ENCODE measurements around the gene SYTL3.
"Not testable (repeated sequence)": the region's sequence is repeated elsewhere in the genome, so short reads cannot be mapped to it uniquely, and the experiment has no call there.

The SYTL3 gene

DNA sequence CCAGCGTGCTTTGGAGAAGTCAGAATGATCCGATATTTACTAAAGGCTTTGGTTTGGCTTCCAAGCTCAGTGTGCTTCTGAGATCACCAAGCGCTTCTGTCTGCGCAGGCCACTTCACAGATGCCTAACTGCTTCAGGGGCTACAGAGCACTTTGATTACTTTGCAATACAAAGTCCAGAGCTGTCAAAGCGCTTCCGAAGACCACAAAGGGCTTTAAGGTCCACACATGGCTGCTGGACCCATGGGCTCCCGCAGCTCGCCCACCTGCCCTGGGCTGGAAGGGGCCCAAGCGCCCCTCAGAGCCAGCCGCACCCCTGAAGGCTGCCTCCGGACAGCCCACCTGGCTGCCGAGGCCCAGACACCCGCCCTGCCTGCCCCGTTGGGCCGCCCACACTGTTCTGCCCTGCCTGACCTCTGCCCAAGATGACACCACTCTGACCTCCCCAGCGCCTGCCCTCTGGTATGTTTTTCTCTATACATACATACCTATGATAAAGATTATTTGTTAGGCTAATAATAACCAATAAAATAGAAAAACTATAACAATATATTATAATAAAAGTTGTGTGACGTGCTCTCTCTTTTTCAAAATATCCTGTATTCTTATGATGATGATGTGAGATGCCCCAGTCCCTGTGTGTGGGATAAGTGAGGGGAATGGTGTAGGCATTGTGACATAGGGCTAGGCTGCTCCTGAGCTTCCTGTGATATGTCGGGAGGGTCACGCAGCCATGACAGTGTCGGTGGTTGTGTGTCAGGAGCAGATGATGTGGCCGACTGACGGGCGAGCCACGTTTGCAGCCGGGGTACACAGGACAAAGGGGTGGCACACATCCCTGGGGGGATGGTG lies 27.9 kb upstream of the SYTL3 start:
- no peak for DNase-seq (ENCODE audit: low read depth)

DNA sequence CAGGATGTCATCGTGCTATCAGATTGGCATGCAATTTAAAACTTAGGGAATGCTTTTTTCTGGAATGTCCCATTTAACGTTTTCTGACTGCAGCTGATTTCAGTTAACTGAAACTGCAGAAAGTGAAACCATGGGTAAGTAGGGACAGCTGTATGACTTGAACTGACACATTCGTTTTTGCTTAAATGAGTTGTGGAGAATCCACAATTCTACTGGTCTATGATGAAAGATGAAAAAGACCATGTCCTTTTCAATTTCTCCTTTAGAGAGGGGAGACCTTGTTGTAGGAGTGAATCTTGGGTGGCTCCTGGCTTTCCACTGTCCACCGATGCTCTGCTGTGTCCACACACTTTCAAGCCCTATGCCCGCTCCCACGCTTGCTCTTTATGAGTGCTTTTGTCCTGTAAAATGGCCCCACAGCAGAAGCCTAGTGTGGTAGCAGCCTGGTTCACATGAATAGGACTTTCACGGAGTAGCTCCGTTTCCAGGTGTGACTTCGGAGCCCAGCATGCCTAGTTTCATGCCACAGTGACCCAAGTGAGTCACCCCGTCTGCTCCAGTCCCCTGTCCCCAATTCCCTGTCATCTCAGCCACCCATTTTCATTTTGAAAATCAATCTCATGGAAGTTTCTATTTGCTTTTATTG lies 27.2 kb upstream of the SYTL3 start:
- no peak for DNase-seq (ENCODE audit: low read depth)

DNA sequence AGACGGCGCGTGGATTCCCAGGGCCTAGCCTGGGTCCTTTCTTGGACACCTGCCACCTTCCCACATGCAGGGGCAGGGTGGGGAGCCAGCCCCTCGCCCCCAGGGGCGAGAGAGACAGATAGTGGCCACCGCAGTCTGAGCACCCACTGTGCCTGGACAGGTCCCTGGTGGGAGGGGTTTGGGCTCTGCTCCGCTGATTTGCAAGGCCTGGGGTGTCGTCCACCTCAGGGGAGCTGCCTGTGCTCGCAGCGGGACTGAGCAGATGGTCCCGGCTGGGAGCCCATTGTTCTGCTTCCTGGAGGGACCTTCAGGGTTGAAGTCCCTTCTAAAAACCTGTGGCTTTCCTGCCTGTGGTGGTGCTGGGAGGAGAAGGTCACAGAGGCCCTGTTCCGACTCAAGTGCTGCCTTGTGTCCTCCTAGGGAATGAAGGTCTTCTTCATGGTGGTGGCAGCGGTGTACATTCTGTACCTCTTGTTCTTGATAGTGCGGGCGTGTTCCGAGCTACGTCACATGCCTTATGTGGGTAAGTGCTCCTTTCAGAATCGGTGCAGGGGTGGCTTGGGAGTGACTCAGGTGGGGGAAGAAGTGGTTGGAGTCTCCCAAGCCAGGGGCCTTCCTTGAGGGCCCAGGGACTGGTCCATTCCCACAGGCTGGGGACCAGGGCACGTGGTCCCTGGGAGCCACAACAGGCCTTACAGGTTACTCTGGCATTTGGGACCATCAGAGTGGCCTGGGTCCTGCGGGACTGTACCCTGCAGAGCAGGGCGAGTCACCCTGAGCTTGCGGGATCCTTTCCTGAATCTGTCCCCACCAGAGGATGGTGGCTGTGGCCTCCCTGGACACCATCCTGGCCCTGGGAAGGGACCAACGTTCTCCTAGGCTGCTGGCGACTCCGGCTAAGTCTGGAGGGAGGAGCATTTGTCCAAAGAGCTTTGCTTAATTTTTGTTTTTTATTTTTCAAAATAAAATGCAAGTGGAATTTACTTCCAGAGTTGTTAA lies 24.9 kb upstream of the SYTL3 start:
- no peak for DNase-seq (ENCODE audit: low read depth)

DNA sequence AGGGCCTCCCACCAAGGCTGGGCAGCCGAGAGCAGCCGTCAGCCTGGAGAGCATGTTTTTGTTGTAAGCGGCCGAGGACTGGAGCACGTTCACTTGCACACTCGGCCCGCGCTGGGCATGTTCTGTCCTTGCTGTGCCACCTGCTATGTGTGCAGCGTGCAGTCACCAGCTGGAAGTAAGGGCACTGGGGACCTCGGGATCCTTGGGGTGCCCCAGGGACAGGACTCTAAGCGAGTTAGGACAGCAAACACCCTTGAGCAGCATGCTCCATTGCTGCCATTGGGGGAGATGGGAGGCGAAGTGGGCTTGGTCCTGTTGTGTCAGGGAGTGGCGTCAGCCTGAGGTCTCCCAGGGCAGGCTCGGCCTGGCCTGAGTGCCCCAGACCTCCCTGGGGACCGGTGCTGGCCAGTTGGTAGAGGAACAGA lies 24.0 kb upstream of the SYTL3 start:
- DNase-seq (ENCODE audit: low read depth) = no peak

DNA sequence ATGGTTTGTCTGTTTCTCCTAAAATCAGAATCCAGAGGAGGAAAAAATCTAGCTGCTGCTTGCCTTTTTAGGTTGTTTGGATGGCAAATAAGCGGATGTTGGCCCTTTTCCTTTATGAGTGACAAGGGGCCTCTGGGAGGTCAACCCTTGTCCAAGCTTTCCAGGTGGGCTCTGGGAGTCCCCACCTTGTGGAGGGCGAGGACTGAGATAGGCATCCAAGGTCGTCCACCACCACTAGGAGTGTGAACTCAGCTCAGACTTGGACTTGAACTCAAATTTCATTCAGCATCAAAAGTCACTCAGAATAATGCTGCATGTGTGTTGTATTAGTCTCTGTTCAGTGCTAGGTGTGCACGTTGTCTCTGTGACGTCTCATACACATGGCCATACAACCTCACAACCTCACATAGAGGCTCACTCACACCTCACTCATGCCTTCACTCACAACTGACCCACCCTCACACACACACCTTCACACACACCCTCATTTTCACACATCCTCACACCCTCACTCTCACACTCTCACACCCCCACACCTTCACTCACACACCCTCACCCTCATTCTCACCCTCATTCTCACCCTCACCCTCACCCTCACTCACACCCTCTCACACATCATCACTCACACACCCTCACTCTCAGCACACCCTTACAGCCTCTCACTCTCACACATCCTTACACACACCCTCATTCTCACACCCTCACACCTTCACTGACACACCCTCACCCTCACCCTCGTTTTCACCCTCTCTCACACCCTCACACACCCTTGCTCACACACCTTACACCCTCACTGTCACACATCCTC lies 23.3 kb upstream of the SYTL3 start:
- DNase-seq (ENCODE audit: low read depth) = no peak

DNA sequence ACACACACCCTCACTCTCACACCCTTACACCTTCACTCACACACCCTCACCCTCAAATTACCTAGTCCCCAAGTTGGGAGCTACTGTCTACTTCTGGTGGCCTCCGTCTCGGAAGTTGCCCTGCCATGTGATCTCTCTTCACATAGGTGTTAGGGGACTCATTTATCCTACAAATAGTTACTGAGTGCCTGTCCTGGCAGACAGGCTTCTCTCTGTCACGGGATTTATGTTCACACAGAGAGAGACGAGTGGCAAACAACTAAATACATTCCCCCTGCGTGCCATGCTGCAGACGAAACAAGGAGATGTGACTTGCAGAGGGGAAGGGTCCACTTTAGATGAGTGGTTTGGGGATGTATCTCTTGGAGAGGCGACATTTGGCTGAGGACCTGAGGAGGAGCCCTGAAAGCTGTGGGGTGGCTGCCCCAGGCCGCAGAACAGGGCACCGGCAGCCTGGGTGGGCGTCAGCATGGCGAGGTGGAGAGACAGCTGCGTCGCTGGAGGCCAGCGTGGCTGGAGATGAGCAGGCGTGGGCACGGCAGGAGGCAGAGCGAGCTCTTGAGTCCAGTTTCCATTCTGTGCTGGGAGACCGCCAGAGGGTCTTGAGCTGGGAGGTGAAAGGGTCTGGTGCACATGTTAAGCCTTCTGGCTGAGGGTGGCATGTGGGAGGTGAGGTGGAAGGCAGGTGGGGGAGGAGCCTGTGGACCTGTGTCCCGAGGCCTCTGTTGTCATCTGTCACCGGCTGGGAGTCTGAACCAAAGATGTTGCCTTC lies 22.5 kb upstream of the SYTL3 start:
- no peak for DNase-seq (ENCODE audit: low read depth)

DNA sequence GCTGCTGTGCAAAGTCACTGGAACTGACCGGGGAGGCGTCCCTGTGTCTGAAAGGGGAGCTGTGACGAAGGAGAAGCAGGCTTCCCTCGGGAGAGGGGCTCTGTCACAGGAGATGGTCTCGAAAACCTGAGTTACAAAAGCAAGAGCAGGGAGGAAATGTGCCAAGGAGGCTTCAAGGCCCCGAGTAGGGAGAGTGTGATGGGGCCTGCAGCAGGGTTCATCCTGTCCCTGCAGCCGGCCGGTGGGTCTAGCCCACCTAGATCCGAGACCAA lies 22.0 kb upstream of the SYTL3 start:
- DNase-seq (ENCODE audit: low read depth) = no peak

DNA sequence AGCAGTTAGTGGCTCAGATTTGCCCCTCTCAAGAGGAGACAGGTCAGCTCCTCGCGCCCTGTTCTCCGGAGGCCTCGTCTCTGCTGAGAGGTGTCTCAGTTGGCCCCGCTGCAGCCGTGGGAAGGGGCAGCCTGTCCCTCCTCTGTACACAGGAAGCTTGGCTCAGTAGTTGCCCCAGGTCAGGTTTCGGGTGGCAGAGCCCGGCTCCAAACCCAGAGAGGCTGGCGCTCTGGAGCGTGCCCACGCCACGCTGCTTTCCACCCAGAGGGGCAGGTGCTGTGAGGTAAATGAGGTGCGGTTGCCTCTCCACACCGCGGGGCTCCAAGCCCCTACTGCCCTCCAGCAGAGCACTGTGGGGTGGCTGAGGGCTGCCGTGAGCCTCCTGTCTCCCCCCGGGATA lies 21.3 kb upstream of the SYTL3 start:
- DNase-seq (ENCODE audit: low read depth) = no peak

DNA sequence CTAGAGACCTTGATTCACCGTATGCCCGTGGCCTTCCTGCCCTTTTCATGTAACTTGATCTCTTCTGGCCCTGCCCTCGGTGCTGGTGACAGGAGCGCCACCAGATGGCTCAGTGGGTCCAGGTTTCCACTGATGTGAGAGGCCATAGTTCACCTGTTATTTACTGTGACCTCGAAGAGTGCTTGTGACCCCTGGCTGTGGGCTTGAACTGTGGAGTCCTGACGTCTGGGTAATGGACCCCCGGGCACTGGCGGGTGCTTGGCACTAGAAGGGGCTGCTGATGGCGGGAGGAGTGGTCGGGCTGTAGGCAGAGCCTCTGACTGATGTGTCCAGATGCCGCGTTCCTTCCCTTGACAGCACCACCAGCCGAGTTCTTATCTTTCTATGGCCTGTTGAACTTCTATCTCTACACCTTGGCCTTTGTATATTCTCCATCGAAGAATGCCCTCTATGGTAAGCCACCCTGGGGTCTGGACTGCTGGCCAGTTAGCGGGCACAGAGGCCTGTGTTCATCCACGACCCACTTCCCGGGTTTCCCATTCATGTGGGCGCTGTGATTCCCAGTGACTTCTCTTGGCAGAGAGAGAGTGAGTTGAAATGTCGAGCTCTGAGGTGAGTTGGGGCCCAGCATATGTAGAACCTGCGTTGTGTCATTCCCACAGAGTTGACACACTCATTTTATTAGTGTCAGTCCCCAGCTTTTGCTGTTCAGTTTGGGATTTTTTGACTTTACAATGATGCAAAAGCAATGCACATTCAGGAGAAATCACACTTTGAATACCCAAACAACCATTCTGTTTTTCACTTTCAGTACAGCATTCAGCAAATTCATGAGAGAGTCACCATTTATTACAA lies 20.3 kb upstream of the SYTL3 start:
- no peak for DNase-seq (ENCODE audit: low read depth)

DNA sequence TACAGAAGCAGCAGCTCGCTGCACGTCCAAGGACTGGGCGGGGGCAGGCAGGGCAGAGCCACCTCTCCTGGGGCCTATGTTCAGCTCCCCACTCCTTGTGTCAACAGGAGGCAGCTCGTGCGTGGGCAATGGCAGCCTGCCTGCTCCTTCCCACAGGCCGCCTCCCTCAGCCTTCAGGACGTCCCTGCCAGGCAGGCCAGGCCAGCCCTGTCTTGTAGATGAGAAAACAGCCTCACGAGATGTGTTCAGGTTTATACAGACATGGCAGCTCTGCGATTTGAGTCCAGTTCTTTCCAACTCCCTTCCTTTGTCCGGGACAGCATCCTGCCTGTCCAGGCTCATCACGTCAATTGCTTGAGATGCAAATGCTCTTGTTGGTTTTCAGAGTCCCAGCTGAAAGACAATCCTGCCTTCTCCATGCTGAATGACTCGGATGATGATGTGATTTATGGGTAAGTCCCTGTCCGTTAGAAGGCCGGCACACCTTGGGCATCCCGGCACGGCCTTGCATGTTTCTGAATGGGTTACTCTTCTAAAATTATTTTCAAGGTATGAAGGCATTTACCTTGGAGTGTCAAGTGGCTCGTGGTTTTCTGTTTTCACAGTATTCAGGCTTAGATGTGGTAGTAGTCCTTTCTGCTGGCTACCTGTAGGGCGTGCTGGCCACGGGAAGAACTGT lies 18.8 kb upstream of the SYTL3 start:
- no peak for DNase-seq (ENCODE audit: low read depth)

DNA sequence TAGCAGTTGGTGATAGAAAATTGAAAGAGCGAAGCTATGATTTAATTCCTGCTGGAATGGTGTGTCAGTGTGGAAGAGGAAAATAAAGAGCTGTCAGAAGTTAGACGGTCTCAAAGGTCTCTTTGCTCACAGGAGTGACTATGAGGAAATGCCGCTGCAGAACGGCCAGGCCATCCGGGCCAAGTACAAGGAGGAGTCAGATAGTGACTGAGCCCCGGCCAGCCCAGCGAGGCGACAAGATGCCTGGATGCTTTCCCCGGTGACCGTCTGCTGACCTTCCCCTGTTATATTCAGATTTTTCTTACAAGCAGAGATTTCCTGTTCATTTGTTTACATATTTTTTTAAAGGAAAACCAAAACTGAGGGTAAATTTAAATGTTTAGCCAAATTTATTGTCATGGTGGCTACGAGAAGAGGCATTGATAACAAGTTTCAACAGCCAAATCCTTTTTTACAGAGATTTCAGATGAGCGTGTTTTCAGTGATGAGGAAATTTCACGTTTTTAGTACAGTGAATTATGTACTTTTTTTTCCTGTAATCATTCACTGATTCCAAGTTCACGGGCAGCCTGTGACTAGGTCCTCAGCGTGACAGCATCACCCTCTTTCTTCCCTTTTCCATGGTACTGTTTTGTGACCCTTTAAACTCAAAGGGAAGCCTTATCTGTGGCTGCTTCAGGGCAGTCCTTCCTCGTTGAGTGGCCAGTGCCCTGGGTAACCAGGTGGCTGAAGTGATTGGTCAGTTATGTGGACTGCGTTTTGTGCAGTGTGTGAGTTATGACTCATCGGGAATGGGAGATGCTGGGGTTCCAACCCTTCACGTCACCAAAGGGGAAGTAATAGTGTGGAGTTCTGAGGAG lies 17.9 kb upstream of the SYTL3 start:
- DNase-seq (ENCODE audit: low read depth) = no peak

DNA sequence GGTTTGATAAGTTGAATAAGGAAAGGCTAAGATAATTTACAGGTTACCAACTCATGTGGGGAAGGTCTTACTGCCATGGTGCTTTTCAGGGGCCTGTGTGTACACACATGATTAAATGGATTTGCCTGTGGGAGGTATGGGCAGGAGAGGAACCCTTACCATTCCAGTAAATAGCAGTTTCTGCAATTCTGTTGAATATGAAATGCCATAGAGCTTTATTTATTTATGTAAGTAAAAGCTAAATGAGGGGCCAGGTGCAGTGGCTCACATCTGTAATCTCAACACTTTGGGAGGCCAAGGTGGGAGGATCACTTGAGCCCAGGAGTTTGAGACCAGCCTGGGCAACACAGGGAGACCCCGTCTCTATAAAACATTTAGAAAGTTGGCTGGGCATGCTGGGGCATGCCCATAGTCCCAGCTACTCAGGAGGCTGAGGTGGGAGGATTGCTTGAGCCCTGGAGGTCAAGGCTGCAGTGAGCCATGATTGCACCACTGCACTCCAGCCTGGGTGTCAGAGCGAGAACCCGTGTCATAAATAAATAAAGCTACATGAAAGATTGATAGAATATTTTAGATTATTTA lies 17.2 kb upstream of the SYTL3 start:
- not testable (repeated sequence) for DNase-seq (ENCODE audit: low read depth)

DNA sequence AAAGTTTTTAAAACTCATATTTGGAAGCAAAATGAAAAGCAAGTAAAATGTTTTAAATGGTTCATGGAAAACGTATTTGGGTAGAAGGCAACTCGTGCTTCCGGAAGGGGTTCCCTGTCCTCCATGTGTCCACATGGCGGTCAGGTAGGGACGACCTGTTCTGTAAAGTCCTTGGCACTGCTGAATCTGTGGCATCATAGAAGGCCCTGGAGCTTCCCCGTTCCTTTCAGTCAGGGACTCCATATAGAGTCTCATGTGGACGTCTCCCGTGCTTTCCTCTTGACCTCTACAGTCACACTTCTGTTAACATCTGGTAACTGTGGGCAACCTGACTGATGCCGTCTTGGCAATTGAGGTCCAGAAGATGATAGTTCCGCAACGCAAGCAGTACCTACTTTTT lies 16.7 kb upstream of the SYTL3 start:
- no peak for DNase-seq (ENCODE audit: low read depth)

DNA sequence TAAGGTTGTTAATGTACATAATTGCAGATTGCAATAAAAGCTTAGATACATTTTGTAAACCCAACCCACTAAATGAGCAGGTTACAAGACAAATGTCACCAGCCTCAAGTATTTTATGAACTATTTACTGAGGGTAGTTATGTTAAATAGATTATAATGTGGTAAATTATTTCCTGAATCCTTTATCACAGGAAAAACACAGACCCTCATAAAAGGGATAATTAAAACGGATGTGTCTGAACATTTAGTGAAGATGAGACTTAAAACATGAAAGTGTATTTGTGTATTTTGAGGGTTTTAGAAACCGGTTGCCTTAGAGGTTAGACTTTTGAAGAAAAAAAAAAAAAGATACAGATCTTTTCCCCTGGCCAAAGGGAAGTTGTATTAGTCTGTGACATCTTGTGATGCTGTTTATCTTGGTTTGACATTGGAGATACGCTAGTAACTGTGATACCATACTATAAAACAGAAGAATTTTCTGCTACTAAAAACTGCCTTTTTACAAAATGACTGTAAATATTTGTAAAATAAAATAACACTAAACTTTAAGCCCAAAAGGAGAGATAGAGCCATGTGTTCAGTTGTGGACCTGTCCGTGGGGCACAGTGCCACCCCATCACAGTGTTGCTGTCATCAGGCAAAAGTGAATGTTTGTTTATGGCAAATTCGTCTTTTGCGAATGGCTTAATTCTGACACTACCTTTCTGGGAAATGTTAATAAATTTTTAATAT lies 15.0 kb upstream of the SYTL3 start:
- no peak for DNase-seq (ENCODE audit: low read depth)

DNA sequence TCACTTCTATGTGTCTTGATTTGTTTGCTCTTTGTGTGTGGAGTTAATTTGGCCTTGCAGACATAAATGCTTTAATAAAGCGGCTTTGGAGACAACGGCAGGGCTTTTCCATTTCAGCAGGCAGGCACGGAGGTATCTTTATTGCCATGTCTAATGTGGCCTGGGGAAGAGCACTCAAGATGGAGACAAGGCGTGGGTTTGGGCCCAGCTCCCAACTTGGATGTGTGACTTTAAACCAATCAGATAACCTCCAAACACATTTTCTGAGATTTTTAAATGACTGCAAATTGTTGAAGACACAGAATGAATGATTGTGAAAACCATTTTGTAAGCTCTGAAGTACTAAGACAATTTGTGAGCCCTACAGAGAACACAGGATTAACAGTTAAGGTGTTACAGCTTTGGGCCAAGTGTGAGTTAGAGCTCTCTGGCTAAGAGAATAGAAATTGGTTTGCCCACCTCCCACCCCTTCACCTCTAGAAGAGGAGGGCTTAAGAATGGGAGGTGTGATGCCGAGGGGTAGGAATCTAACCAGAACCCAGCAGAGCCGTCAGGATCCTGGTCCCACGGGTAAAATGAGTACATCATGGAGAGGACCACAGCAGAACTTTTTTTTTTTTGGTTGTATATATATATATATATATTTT lies 14.3 kb upstream of the SYTL3 start:
- no peak for DNase-seq (ENCODE audit: low read depth)

DNA sequence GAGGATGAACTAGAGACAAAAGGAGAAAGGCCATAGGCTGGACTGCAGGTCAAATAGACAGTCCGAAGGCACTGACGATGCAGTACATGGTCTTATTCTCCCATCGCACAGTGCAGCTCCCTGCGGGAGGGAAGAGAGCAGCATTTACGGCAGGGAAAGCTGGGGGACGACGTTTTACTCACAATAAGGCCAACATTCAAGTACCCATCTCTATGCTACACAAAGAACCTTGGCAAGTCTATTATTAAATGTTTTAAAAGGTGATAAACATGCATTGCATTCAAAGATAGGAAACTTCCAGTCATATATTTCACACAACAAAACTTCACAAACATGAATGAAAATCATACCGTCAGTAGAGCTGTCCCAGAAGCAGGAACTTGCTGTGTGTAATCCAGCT lies 13.1 kb upstream of the SYTL3 start:
- DNase-seq (ENCODE audit: low read depth) = no peak

DNA sequence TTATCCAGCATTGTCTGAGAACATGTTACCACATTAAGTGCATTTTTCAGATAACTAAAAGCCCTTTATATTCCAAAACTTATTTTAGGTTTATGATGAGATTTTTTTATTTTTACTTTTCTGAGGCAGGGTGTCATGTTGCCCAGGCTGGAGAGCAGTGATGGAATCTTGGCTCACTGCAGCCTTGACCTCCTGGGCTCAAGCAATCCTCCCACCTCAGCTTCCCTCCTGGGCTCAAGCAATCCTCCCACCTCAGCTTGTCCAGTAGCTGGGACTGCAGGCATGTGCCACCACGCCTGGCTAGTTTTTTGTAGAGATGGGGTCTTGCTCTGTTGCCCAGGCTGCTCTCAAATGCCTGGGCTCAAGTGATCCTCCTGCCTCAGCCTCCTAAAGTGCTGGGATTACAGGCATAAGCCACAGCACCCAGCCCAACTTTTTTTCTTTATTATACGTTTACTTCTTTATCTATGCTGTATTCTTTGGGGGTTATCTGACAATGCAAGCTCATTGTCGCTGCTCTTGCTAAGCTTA lies 11.5 kb upstream of the SYTL3 start:
- DNase-seq (ENCODE audit: low read depth) = no peak
